OCI-LY1 (cell line): Measurements from ENCODE around the gene CDC42EP4.

Experiments used
- H2AFZ ChIP-seq: fragments of 200-600 bp; sonication (generic), shearing (Covaris generic); 2 replicates; pipeline ENCODE4 v1.6.0; 2014; ENCODE audit warnings: antibody characterized with exemption, mild to moderate bottlenecking, low read length
- H3F3A ChIP-seq: fragments of 200-600 bp; sonication (generic), shearing (Covaris generic); 2 replicates; pipeline ENCODE4 v1.6.0; 2014; ENCODE audit warnings: mild to moderate bottlenecking, antibody characterized with exemption, low read length, moderate library complexity; ENCODE audit not compliant: insufficient read depth
- H3K27ac ChIP-seq: fragments of 200-600 bp; sonication (generic); 2 replicates; pipeline ENCODE4 v1.5.1; 2014; ENCODE audit warnings: low read length, mixed run types, mild to moderate bottlenecking, low read depth; ENCODE audit not compliant: poor library complexity, severe bottlenecking
- H3K27me3 ChIP-seq: fragments of 200-600 bp; sonication (generic); 2 replicates; pipeline ENCODE4 v1.6.0; 2014; ENCODE audit warnings: antibody characterized with exemption, mild to moderate bottlenecking, low read length, moderate library complexity; ENCODE audit not compliant: insufficient read depth
- H3K36me3 ChIP-seq: fragments of 200-600 bp; sonication (generic); 2 replicates; pipeline ENCODE4 v1.6.1; 2014; ENCODE audit warnings: mild to moderate bottlenecking, antibody characterized with exemption, low read length, moderate library complexity, mixed read lengths; ENCODE audit not compliant: insufficient read depth
- H3K4me1 ChIP-seq: fragments of 200-600 bp; sonication (generic); 2 replicates; pipeline ENCODE4 v1.5.1; 2014; ENCODE audit warnings: mild to moderate bottlenecking, low read length, moderate library complexity; ENCODE audit not compliant: insufficient read depth, severe bottlenecking
- H3K4me2 ChIP-seq: fragments of 200-600 bp; sonication (generic), shearing (Covaris generic); 2 replicates; pipeline ENCODE4 v1.6.1; 2014; ENCODE audit warnings: low read length
- H3K4me3 ChIP-seq: fragments of 200-600 bp; sonication (generic); 2 replicates; pipeline ENCODE4 v1.5.1; 2014; ENCODE audit warnings: low read length, low read depth, mild to moderate bottlenecking, mixed read lengths; ENCODE audit not compliant: poor library complexity, severe bottlenecking
- H3K79me2 ChIP-seq: fragments of 200-600 bp; shearing (Covaris generic); 2 replicates; pipeline ENCODE4 v1.6.1; 2016; ENCODE audit warnings: mixed run types, low read length, mixed read lengths; ENCODE audit not compliant: insufficient read depth
- H3K9ac ChIP-seq: fragments of 200-600 bp; sonication (generic), shearing (Covaris generic); 2 replicates; pipeline ENCODE4 v1.6.1; 2014; ENCODE audit warnings: mild to moderate bottlenecking, low read length, mixed read lengths
- H3K9me2 ChIP-seq: fragments of 200-600 bp; sonication (generic), shearing (Covaris generic); 2 replicates; pipeline ENCODE4 v1.6.1; 2014; ENCODE audit warnings: low read depth, mild to moderate bottlenecking, low read length, mixed read lengths
- H3K9me3 ChIP-seq: fragments of 200-600 bp; shearing (Covaris generic); 2 replicates; pipeline ENCODE4 v1.6.1; 2014; ENCODE audit warnings: low read length, mixed read lengths
- H4K20me1 ChIP-seq: fragments of 200-600 bp; sonication (generic), shearing (Covaris generic); 2 replicates; pipeline ENCODE4 v1.6.0; 2016; ENCODE audit warnings: mild to moderate bottlenecking, low read length; ENCODE audit not compliant: insufficient read depth
- EZH2 ChIP-seq: fragments of 200-600 bp; sonication (generic), shearing (Covaris generic); IDR thresholded peaks from 2 replicates; pipeline ENCODE4 v1.8.0; 2017; ENCODE audit warnings: borderline replicate concordance, mixed run types, mild to moderate bottlenecking, antibody characterized with exemption, low read length, moderate library complexity, mixed read lengths
- TF ChIP-seq, protein P1 (sequence below): fragments of 200-600 bp; sonication (generic), shearing (Covaris generic); IDR thresholded peaks from 2 replicates; pipeline ENCODE4 v1.5.1; 2017; ENCODE audit warnings: mild to moderate bottlenecking, antibody characterized with exemption, low read length, moderate library complexity, mixed read lengths

CDC42EP4 gene

DNA sequence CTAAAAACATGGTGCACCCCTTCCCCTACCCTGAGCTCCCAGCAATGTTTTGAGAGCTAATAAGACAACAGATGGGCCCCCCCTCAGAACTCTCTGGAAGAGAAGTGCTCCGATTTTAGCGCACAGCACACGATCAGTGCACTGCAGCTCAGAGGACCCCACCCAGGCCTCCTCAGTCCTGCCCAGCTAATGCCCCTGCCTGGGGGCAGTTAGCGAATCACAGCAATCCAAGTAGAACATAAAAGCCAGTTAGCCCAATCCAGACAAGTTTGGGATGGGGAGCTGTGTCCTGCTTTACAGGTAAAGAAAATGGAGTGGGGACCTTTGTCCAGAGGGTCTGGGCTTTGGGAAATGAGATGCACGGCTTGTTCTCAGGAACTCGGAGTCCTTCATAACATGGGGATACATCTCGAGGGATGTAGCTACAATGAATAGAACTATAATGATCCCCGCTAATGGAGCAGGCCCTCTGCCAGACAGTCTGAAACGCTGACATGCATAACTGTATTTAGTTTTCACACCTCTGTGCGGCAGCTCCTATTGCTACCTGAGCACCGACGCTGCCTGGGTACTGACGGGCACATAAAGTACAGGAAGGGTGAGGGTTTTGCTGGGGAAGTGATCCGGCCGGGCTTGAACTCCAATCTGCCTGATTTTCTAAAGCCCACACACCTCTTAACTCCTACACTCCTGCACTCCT is 29.7 kb upstream of the CDC42EP4 start:
- no peaks in the 10 kb centered on the region for H3F3A ChIP-seq
- no peaks in the 10 kb centered on the region for H4K20me1 ChIP-seq
- H3K79me2 ChIP-seq, result no peaks in the 10 kb centered on the region
- no peak overlapping the region for H3K9ac ChIP-seq
- no peaks in the 10 kb centered on the region for H3K9me2 ChIP-seq
- no peak for TF ChIP-seq EZH2
- TF ChIP-seq, protein P1, sequence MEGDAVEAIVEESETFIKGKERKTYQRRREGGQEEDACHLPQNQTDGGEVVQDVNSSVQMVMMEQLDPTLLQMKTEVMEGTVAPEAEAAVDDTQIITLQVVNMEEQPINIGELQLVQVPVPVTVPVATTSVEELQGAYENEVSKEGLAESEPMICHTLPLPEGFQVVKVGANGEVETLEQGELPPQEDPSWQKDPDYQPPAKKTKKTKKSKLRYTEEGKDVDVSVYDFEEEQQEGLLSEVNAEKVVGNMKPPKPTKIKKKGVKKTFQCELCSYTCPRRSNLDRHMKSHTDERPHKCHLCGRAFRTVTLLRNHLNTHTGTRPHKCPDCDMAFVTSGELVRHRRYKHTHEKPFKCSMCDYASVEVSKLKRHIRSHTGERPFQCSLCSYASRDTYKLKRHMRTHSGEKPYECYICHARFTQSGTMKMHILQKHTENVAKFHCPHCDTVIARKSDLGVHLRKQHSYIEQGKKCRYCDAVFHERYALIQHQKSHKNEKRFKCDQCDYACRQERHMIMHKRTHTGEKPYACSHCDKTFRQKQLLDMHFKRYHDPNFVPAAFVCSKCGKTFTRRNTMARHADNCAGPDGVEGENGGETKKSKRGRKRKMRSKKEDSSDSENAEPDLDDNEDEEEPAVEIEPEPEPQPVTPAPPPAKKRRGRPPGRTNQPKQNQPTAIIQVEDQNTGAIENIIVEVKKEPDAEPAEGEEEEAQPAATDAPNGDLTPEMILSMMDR, result no peak
- H3K27ac ChIP-seq, result no peak overlapping the region
- no peak overlapping the region for H2AFZ ChIP-seq
- H3K9me3 ChIP-seq, result no peaks in the 10 kb centered on the region
- no peak overlapping the region for H3K4me3 ChIP-seq
- H3K27me3 ChIP-seq, result peaks cover 13% of the 10 kb centered on the region; the same call in 1 of the 2 replicates
- no peaks in the 10 kb centered on the region for H3K4me1 ChIP-seq
- H3K36me3 ChIP-seq, result no peaks in the 10 kb centered on the region
- H3K4me2 ChIP-seq, result no peak overlapping the region

DNA sequence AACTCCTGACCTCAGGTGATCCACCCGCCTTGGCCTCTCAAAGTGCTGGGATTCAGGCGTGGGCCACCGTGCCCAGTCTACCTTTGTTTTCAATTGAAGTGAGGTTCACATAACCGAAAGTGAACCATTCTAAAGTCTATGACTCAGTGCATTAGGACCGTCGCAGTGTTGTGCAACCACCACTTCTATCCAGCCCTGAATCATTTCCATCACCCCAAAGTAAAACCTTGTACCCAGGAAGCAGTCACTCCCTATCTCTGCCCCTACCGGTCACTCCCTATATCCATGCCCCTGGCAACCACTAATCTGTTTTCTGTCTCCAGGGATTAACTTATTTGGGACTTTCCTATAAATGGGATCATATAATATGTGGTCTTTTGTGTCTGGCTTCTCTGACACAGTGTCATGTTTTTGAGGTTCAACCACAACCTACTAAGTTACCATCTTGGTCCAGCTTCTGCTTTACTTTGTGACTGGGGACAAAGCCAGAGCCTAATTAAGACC is 28.3 kb upstream of the CDC42EP4 start:
- no peaks in the 10 kb centered on the region for H3F3A ChIP-seq
- H2AFZ ChIP-seq, result no peak overlapping the region
- no peak for TF ChIP-seq EZH2
- TF ChIP-seq, protein P1, result no peak
- no peak overlapping the region for H3K4me3 ChIP-seq
- H3K4me2 ChIP-seq, result no peak overlapping the region
- H3K27me3 ChIP-seq, result peaks cover 10% of the 10 kb centered on the region; the same call in 1 of the 2 replicates
- H3K4me1 ChIP-seq, result no peaks in the 10 kb centered on the region
- H4K20me1 ChIP-seq, result no peaks in the 10 kb centered on the region
- no peaks in the 10 kb centered on the region for H3K9me3 ChIP-seq
- no peaks in the 10 kb centered on the region for H3K79me2 ChIP-seq
- no peaks in the 10 kb centered on the region for H3K9me2 ChIP-seq
- H3K9ac ChIP-seq, result no peak overlapping the region
- H3K36me3 ChIP-seq, result no peaks in the 10 kb centered on the region
- H3K27ac ChIP-seq, result no peak overlapping the region

DNA sequence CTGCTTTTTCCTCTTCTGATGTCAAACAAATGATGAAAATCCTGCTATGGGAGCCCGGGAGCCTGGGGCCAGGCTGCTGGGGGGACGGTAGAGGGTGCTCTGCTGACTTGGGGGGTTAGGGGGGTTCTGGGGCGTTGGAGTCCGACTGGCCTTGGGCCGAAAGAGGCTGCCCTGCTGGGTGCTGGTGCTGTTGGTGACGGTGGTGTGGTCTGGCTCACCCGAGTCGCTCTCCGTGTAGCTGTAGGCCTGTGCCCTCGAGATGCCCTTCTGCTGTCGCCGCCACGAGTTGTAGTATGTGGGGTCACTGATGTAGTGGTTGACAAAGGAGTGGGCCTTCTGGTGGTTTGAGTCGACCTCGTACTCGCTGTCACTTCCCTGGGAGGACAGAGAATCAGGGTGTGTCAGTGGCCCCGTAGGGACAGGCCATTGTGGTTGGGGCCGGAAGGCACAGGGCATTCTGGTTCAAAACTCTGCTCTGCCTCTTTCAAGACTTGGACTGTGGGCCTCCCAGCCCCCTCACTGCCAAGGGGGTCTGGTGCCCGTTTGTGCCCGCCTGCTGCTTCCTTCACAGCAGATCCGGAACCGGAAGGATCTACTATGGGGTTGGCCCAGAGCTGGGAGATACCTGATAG is 26.9 kb upstream of the CDC42EP4 start:
- Histone ChIP-seq H3K4me3 (no peak overlapping the region), H3K27me3 (peaks cover 10% of the 10 kb centered on the region; the same call in 1 of the 2 replicates), H3K9me3 (no peaks in the 10 kb centered on the region), H3F3A (no peaks in the 10 kb centered on the region), H3K27ac (no peak overlapping the region), H4K20me1 (no peaks in the 10 kb centered on the region), H3K4me1 (no peaks in the 10 kb centered on the region), H2AFZ (no peak overlapping the region), H3K4me2 (no peak overlapping the region), H3K9me2 (no peaks in the 10 kb centered on the region), H3K9ac (no peak overlapping the region), H3K36me3 (no peaks in the 10 kb centered on the region), H3K79me2 (no peaks in the 10 kb centered on the region)
- no peak for TF ChIP-seq EZH2
- TF ChIP-seq, protein P1, result no peak
